Kidney epithelial cell (primary cell): ENCODE measurements around the gene GRM7. TPM values are rescaled to one million over a fixed set of nuclear protein-coding genes. Genes with fewer than 3 reads are reported as not detected.

ENCODE experiments used
- DNase-seq: peaks from one replicate; pipeline ENCODE4 v3.0.0-alpha.2; 2010; ENCODE audit warnings: low read depth
- H3K27me3 ChIP-seq: 2 replicates; pipeline ENCODE4 v1.6.0; 2011; ENCODE audit warnings: low read length; ENCODE audit not compliant: control insufficient read depth, insufficient read depth
- H3K36me3 ChIP-seq: 2 replicates; pipeline ENCODE4 v1.5.1; 2011; ENCODE audit warnings: low read length; ENCODE audit not compliant: control insufficient read depth, insufficient read depth
- H3K4me3 ChIP-seq: 2 replicates; pipeline ENCODE4 v1.5.1; 2011; ENCODE audit warnings: low read depth, mild to moderate bottlenecking, control low read depth, low read length
- total RNA-seq: library from RNA; depleted of rRNA; stranded (reverse); fragments of >200 nt; gene quantifications from 2 replicates; pipeline ENCODE4 v1.2.3, GENCODE V29; 2015
- TF ChIP-seq, protein P1 (sequence below): IDR thresholded peaks from 2 replicates; pipeline ENCODE4 v1.5.1; 2011; ENCODE audit warnings: mild to moderate bottlenecking, moderate library complexity, low read length, control low read depth, inconsistent platforms; ENCODE audit not compliant: insufficient read depth, poor library complexity, severe bottlenecking

Gene GRM7
- total RNA-seq, 1 donor from 2014 or later: 0.17 TPM

DNA sequence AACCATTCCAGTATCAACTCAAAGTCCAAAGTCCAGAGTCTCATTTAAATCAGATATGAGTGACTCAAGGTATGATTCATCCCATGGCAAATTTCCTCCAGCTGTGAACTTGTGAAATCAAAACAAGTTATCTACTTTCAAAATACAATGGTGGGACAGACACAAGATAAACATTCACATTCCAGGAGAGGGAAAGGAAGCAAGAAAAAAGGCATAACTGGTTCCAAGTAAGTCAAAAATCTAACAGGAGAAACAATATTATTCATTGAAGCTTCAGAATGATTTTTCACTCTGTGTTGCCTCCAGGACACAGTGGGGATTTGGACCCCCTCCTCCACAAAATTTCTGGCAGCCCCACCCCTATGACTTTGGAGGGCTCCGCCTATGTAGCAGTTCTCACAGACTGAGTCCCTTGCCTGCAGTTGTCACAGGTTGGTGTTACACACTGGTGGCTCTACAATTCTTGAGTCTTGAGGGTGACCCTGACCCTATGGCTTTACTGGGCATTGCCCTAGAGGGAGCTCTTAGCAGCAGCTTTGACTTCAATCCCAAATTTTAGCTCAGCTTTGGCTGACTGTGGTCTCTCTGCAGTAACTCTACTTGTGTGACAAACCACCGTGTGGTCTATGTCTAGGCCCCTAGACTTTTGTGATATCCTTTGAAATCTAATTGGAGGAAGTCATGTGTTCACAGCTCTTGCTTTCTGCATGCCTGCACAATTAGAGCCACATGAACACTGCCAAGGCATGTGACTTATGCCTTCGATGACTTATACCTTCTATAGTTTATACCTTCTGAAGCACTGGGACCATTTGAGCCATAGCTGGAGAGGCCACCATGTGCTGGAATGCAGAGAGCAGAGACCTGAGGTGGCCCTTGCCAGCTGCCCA is 644.2 kb downstream of the GRM7 start:
- H3K4me3 ChIP-seq: no peak overlapping the region
- peak; percentile 86 for DNase-seq
- H3K27me3 ChIP-seq: no peaks in the 10 kb centered on the region
- TF ChIP-seq, protein P1, sequence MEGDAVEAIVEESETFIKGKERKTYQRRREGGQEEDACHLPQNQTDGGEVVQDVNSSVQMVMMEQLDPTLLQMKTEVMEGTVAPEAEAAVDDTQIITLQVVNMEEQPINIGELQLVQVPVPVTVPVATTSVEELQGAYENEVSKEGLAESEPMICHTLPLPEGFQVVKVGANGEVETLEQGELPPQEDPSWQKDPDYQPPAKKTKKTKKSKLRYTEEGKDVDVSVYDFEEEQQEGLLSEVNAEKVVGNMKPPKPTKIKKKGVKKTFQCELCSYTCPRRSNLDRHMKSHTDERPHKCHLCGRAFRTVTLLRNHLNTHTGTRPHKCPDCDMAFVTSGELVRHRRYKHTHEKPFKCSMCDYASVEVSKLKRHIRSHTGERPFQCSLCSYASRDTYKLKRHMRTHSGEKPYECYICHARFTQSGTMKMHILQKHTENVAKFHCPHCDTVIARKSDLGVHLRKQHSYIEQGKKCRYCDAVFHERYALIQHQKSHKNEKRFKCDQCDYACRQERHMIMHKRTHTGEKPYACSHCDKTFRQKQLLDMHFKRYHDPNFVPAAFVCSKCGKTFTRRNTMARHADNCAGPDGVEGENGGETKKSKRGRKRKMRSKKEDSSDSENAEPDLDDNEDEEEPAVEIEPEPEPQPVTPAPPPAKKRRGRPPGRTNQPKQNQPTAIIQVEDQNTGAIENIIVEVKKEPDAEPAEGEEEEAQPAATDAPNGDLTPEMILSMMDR: no peak
- H3K36me3 ChIP-seq: no peaks in the 10 kb centered on the region

GRCh38 chr3:7506606-7507180 is 645.8 kb downstream of the GRM7 start:
- Histone ChIP-seq H3K27me3 (no peaks in the 10 kb centered on the region), H3K36me3 (no peaks in the 10 kb centered on the region), H3K4me3 (no peak overlapping the region)
- TF ChIP-seq, protein P1: no peak
- DNase-seq: no peak

DNA sequence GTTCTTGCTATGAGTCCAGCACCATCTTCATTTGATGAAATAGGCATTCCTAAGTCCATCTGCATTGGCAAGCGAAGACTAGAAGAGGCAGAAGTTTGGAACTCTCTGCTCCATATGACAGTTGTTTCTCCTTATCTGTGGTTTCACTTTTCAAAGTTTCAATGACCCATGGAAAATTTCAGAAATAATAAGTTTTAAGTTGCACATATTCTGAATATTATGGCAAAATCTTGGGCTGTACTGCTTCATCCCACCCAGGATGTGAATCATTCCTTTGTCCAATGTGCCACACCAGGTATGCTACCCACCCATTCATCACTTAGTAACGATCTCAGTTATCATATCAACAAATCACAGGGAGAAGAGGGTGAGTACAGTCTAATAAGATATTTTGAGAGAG is 647.9 kb downstream of the GRM7 start:
- H3K36me3 ChIP-seq: no peaks in the 10 kb centered on the region
- TF ChIP-seq, protein P1: no peak
- no peak for DNase-seq

DNA sequence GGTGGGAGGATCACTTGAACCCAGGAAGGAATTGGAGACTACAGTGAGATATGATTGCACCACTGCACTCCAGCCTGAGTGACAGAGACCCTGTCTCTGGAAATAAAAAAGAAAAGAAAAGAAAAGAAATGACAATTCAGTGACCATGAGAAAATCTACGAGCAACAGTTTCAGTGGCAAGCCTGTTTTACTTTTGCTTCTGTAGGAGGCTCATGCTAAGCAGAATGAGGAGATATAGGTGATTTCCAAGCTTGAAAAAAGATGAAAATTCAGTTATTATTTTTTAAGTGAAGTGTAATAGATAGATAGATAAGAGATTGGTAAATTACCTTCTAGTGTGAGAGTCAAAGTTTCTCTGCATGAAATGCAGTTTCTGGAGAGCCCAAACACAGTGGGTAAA is 651.1 kb downstream of the GRM7 start:
- no peak for DNase-seq
- no peak overlapping the region for H3K4me3 ChIP-seq
- no peaks in the 10 kb centered on the region for H3K27me3 ChIP-seq
- no peaks in the 10 kb centered on the region for H3K36me3 ChIP-seq
- TF ChIP-seq, protein P1: no peak

More for the DNA sequence above, 647.9 kb downstream of the GRM7 start:
- H3K27me3 ChIP-seq: no peaks in the 10 kb centered on the region
- no peak overlapping the region for H3K4me3 ChIP-seq

DNA sequence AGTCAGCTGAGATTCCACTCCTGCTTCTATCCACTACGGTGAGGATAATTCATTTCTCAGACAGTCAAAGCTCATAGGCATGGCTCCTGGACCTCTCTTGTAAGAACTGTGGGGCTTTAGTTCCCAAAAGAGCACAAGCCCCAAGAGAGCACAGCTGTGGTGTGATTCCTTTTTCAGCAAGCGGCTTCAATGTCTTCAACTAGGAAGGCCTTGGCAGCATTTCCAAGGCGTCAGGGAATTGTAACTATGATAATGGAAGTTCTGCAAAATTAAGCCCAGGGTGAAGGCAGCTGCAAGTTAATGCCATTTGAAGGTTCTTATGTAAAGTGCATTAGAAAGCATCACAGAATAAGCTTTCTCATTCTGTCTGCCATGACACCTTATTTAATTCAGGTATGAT is 657.1 kb downstream of the GRM7 start:
- Histone ChIP-seq H3K4me3 (no peak overlapping the region), H3K27me3 (no peaks in the 10 kb centered on the region), H3K36me3 (no peaks in the 10 kb centered on the region)
- DNase-seq: no peak
- TF ChIP-seq, protein P1: no peak
